Parathyroid adenoma (tissue), 2 donors: Measurements from ENCODE around the gene TP53I13.

ENCODE experiments used
- H2AFZ ChIP-seq: fragments of 300-600 bp; sonication (generic); one replicate; pipeline ENCODE4 v1.7.0; 2017; ENCODE audit warnings: antibody characterized with exemption, mild to moderate bottlenecking
- H3K27ac ChIP-seq: fragments of 300-600 bp; sonication (generic); one replicate; pipeline ENCODE4 v1.7.0; 2017
- H3K27me3 ChIP-seq: fragments of 300-600 bp; sonication (generic); one replicate; pipeline ENCODE4 v1.7.0; 2017; ENCODE audit warnings: low read length; ENCODE audit not compliant: control insufficient read depth, insufficient read depth
- H3K36me3 ChIP-seq: fragments of 300-600 bp; sonication (generic); one replicate; pipeline ENCODE4 v1.7.0; 2017; ENCODE audit warnings: low read length; ENCODE audit not compliant: control insufficient read depth, insufficient read depth
- H3K4me1 ChIP-seq: fragments of 300-600 bp; sonication (generic); one replicate; pipeline ENCODE4 v1.7.0; 2017; ENCODE audit warnings: control low read depth
- H3K4me2 ChIP-seq: fragments of 300-600 bp; sonication (generic); one replicate; pipeline ENCODE4 v1.7.0; 2017; ENCODE audit warnings: low read length
- H3K4me3 ChIP-seq: fragments of 300-600 bp; sonication (generic); one replicate; pipeline ENCODE4 v1.7.0; 2017; ENCODE audit warnings: low read depth, low read length
- H3K79me2 ChIP-seq: fragments of 300-600 bp; sonication (generic); one replicate; pipeline ENCODE4 v1.7.0; 2017; ENCODE audit warnings: control low read depth
- H3K9ac ChIP-seq: fragments of 300-600 bp; sonication (generic); one replicate; pipeline ENCODE4 v1.7.0; 2017; ENCODE audit warnings: mild to moderate bottlenecking
- H3K9me3 ChIP-seq: fragments of 300-600 bp; sonication (generic); one replicate; pipeline ENCODE4 v1.7.0; 2017; ENCODE audit warnings: low read length; ENCODE audit not compliant: control insufficient read depth
- TF ChIP-seq, protein P1 (sequence below): fragments of 300-600 bp; sonication (generic); IDR thresholded peaks from one replicate; pipeline ENCODE4 v1.7.0; 2017; ENCODE audit warnings: antibody characterized with exemption, mild to moderate bottlenecking
- donor health status: primary hyperparathyroidism.

Gene TP53I13

GRCh38 chr17:29608986-29609385 is 40.5 kb downstream of the TP53I13 start:
- H3K27me3 ChIP-seq = no peaks in the 10 kb centered on the region
- no peaks in the 10 kb centered on the region for H3K79me2 ChIP-seq
- no peak overlapping the region for H3K4me3 ChIP-seq
- H3K27ac ChIP-seq = no peak overlapping the region
- H2AFZ ChIP-seq = no peak overlapping the region
- H3K4me2 ChIP-seq = no peak overlapping the region
- no peaks in the 10 kb centered on the region for H3K9me3 ChIP-seq
- TF ChIP-seq, protein P1, sequence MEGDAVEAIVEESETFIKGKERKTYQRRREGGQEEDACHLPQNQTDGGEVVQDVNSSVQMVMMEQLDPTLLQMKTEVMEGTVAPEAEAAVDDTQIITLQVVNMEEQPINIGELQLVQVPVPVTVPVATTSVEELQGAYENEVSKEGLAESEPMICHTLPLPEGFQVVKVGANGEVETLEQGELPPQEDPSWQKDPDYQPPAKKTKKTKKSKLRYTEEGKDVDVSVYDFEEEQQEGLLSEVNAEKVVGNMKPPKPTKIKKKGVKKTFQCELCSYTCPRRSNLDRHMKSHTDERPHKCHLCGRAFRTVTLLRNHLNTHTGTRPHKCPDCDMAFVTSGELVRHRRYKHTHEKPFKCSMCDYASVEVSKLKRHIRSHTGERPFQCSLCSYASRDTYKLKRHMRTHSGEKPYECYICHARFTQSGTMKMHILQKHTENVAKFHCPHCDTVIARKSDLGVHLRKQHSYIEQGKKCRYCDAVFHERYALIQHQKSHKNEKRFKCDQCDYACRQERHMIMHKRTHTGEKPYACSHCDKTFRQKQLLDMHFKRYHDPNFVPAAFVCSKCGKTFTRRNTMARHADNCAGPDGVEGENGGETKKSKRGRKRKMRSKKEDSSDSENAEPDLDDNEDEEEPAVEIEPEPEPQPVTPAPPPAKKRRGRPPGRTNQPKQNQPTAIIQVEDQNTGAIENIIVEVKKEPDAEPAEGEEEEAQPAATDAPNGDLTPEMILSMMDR = no peak
- no peaks in the 10 kb centered on the region for H3K36me3 ChIP-seq
- no peak overlapping the region for H3K9ac ChIP-seq
- H3K4me1 ChIP-seq = peaks cover 3% of the 10 kb centered on the region

- H3K9me3 ChIP-seq = no peaks in the 10 kb centered on the region
- H3K9ac ChIP-seq = no peak overlapping the region
- H3K27ac ChIP-seq = no peak overlapping the region
- no peak overlapping the region for H2AFZ ChIP-seq
- peaks cover 5% of the 10 kb centered on the region for H3K4me1 ChIP-seq
- no peak overlapping the region for H3K4me3 ChIP-seq
- H3K79me2 ChIP-seq = no peaks in the 10 kb centered on the region
- no peaks in the 10 kb centered on the region for H3K27me3 ChIP-seq
- H3K4me2 ChIP-seq = no peak overlapping the region
- TF ChIP-seq, protein P1 = no peak
- no peaks in the 10 kb centered on the region for H3K36me3 ChIP-seq
Observed at GRCh38 chr17:29610395-29610794, 41.9 kb downstream of the TP53I13 start.

- Histone ChIP-seq H3K79me2 (no peaks in the 10 kb centered on the region), H3K27ac (no peak overlapping the region), H3K9ac (no peak overlapping the region), H3K4me3 (no peak overlapping the region), H3K9me3 (no peaks in the 10 kb centered on the region), H3K36me3 (no peaks in the 10 kb centered on the region), H2AFZ (no peak overlapping the region), H3K4me2 (no peak overlapping the region), H3K4me1 (peaks cover 11% of the 10 kb centered on the region), H3K27me3 (no peaks in the 10 kb centered on the region)
- TF ChIP-seq, protein P1 = no peak
Observed at GRCh38 chr17:29611351-29612093, 43.0 kb downstream of the TP53I13 start.

- Histone ChIP-seq H2AFZ (no peak overlapping the region), H3K79me2 (no peaks in the 10 kb centered on the region), H3K9me3 (no peaks in the 10 kb centered on the region), H3K9ac (no peak overlapping the region), H3K27ac (no peak overlapping the region), H3K4me2 (no peak overlapping the region), H3K4me1 (peaks cover 11% of the 10 kb centered on the region), H3K27me3 (no peaks in the 10 kb centered on the region), H3K36me3 (no peaks in the 10 kb centered on the region), H3K4me3 (no peak overlapping the region)
- TF ChIP-seq, protein P1 = no peak
Observed at GRCh38 chr17:29612094-29612403, 43.5 kb downstream of the TP53I13 start.
